GM21447 (cell line): ENCODE data around the gene LRRC74B.
"Not testable (repeated sequence)": the region's sequence is repeated elsewhere in the genome, so short reads cannot be mapped to it uniquely, and the experiment has no call there.

Source experiments
- ATAC-seq: cut with Tn5 transposase; IDR thresholded peaks from one replicate; pipeline ENCODE4 v1.9.1; 2021; ENCODE audit not compliant: unreplicated experiment

The LRRC74B gene

DNA sequence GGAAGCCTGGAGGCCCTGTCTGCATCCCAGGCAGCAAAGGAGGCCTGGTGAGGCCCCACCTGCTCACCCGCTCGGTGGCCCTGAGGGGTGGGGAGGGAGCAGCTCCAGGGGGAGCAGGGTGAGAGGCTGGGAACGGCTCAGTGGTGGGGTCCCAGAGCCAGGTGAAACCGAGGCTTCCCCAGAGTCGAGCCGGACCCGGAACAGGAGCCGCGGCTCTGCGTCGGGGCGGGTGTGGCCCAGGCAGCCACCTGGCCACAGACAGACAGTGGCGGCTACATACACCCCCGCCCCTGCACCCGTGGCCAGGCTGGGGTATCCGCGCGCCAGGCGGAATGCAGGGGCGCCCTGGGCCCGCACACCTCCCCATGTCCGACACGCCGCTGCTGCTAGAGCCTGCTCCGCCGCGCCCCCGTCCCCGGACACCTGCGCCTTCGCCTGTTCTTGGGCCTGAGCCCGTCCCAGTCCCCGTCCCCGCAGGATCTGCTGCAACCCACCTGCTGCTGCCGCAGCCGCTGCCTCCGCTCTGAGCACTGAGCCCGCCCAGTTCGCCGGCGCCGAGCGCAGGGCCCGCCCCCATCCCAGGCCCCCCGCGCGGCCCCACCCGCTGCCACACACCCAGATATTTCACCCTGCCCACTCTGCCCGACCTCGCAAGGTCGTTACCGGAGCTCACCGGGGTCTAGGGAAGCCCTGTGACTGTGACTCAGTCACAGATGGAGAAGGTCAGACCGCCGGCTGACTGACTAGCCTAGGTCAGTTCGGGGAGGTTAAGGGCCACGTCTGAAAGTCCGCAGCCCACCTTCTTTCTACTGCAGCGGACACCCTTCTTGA is 13.5 kb upstream of the LRRC74B start, which contains the start of gene SLC7A4:
Gene SLC7A4 (minus strand): TSS at position 525 of the 831 bp plus-strand sequence. CDS start 749 bp downstream, outside the sequence.
- ATAC-seq, result no peak

DNA sequence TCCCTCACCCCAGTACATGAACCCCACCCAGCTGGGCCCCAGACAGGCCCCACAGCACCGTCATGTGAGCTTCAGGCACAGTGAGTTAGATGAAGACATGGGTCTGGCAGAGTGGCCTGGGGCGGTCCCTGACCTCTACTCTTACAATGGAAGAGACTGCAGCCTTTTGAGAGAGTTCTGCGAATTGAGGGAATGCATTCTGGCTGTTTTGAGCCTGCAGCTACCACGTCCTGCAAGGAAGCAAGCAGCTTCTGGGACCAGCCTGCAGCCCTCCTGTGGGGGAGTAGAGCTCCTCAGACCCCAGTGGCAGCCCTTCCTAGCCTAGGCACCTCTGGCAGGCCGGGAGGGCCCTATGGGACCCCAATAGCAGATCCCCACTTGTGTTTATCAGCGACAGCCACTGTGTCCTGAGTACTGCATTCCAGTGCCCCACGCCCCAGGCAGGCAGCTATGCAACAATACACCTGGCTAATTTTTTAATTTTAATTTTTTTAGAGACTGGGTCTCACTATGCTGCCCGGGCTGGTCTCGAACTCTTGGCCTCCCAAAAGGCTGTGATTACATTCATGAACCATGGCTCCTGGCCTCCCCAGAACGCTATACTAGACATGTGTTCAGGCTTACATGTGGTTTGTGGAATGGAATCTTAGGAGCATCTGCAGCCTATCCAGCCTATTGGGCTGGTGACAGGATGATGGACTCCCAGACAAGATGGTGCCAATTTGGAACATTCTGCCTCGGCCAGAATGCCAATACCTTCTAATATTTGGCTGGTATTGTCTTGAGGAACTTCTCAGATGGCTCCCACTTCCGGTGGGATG is 12.7 kb upstream of the LRRC74B start:
- ATAC-seq, result no peak

DNA sequence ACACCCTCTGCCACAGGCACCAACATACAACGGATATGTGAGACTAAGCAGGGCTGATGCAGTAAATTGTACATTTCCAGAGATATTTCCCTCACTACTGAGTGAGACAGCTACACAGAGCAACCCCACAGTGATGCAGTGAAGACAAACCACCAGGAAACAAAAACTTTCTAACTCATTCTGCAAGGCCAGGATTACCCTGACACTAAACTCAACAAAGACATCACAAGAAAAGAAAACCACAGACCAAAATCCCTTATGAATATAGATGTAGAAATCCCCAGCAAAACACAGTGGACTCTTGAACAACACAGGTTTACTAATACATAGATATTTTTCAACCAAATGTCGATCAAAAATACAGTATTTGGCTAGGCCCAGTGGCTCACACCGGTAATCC is 11.9 kb upstream of the LRRC74B start:
- no peak for ATAC-seq

DNA sequence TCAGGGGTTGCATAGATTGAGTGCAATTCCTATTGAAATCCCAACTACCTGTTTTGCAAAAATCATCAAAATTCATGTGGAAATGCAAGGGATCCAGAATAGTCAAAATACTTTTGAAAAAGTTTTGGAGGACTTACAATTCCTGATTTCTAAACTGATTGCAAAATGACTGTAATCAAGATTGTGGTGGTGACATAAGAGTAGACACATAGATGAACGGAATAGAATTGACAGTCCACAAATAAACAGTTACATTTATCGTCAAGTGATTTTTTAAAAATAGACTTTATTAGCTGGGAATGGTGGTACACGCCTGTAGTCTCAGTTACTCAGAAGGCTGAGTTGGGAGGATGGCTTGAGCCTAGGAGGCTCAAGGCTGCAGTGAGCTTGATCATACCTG is 10.8 kb upstream of the LRRC74B start:
- no peak for ATAC-seq

DNA sequence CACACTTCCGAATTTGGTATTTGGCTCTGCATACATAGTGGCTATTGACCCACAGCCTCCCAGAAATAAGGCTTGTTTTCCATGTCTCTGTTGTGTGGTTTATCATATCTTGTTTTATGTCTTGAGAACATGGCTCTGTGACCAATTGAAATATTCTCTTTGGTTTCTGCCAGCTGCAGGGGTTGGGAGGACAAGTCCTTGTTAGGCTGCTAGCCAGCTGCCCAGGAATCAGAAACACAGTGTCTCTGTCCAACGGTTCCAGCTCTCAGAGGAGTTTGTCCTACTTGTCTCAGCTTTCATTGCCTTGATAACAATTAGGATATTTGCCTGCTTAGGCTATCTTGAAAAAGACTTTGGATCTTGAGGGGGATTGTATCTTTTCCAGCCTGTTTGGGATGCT is 7.3 kb upstream of the LRRC74B start:
- ATAC-seq, result no peak

DNA sequence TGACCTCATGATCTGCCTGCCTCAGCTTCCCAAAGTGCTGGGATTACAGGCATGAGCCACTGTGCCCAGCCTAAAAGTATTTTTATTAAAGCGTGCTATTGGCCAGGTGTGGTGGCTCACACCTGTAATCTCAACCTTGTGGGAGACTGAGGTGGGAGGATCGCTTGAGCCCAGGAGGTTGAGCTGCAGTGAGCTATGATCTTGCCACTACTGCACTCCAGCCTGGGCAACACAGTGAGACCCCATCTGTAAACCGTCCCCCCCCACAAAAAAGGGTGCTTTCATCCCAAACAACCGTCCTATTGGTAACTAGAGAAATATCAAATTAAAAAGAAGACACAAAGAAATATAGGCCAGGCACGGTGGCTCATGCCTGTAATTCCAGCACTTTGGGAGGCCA is 6.6 kb upstream of the LRRC74B start:
- not testable (repeated sequence) for ATAC-seq

DNA sequence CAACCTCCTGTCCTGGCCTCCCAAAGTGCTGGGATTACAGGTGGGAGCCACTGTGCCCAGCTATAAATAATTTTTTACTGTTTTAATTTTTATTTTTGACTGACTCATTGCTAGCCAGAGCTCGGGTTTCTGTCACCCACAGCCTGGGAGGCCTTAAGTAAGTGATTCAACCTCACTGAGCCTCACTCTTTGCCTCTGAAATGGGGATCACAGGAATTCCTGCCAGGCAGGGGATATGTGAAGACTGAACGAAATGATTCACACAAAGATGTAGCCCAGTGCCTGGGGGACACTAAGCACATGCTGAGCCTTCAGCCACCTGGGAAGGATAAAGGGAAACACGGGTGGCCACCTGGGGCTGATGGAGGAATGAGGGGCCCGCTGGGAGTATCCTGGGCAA is 3.8 kb upstream of the LRRC74B start:
- no peak for ATAC-seq

DNA sequence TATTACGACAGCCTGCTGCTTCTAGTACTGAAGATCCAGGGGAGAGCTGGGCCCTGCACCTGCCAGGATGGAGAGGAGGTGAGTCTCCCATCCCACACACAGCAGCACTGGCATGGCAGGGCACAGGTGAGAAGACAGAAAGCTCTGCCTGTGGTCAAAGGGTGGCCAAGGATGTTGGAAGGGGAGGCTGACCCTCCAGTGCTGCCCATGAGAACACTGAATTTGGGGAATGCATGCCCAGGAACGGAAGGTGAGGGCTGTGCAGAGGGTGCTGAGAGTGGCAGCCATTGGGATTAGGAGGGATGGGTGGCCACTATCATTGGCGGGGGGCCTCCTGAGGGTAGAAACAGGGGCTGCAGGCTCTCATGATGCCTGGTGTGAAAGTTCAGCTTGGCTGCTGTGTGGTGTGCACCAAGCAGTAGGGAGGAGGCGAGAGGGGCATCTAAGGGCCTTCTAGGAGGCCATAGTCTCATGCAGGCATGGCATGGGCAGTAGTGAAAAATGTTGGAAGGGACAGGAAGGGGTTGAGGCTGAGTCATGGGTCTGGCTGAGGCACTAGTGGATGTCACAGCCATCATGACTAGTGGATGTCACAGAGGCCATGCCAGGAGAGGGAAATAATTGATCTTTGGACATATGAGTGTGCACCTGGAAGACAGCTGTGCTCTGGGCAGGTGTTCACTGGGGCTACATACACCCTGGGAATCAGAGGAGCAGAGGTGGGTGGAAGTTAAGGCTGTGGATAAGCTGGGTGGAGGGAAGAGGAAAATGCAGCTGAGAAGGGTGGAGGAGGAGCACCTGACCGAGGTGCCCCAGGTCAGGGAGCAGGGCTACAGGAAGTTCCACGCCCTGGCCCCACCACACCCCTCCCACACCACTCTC is 2.5 kb upstream of the LRRC74B start:
- no peak for ATAC-seq

DNA sequence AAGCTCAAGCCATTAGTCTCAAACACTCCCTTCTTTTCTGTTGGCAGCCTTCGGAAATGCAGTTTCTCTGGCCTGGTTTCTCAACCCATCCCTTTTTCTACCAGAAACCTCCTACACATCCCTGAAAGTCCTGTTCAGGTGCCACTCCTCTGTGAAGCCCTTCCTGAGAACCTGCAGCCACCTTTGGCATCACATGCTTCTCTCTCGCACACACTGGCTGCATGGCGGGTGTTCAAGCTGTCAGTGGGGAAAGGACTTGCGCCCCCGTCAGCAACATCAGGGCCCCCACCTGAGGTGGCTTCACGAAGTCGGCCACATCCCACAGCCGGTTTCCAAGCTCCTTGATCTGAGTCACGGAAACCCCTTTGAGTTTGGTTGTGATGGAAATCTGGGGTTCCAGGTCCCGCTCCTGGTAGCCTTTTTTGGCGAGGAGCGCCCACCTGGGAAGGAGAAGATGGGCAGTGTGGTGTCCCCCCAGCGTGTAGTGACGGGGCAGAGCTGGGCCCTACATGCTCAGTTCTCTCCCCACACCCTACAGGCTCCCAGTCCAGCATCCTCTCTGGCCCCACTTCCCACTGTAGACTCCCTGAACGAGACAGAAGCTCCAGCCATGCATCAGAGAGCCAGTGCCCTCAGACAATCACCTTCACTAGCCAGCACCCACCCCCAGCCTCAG is 1.7 kb upstream of the LRRC74B start:
- ATAC-seq, result no peak

DNA sequence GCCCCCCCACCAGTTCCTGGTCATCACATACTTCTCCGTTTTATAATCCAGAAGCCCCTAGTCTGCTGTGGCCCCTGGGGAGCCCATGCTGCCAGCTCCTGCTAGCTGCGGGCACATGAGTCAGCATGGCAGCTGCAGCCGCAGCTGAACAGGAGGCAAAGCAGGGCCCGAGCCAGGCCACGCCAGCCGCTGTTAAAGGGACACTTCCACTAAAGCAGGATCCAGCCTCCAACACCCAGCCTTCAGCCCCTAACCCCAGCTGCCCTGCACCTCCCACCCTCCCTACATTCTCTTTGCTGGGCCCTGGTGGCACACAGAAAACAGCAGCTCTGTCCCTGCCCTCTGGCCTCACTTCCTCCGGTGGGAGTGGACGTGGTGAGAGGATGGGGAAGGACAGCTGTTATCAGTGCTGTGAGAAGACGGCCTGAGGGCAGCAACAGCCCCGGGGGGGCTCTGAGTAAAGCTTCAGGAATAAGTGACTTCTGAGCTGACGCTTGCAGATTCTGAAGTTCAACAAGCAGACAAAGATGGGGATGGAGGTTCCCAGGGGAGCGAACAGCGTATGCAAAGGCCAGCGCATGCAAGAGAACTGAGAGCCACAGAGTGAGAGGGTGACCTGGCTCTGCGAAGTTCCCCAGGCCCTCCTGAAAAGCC is 688 bp upstream of the LRRC74B start:
- no peak for ATAC-seq

DNA sequence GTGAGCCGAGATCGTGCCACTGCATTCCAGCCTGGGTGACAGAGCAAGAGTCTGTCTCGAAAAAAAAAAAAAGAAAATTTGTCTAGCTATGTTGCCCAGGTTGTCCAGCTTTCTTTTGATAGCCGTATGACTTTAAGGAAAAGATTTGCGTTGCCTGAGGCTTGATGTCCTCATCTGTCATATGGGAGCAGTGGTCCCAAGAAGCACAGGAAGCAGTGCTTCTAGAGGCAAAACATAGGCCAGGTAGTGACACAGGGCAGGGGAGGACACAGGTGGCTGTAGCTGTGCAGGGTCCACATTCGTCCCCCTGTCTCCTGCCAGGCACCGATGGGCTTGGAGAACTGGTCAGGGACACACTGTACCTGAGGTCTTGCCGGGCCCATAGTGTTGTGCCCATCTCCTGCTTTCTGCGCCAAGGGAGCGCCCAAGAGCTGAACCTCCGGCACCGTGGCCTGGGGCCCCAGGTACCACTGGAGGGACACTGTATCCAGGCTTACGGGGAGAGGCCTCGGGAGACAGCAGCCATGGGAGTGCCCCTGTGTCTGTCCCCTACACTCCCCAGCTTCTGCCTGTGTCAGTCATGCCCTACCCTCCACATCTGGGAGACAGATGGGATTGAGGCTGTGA is 1.4 kb downstream of the LRRC74B start:
- no peak for ATAC-seq

DNA sequence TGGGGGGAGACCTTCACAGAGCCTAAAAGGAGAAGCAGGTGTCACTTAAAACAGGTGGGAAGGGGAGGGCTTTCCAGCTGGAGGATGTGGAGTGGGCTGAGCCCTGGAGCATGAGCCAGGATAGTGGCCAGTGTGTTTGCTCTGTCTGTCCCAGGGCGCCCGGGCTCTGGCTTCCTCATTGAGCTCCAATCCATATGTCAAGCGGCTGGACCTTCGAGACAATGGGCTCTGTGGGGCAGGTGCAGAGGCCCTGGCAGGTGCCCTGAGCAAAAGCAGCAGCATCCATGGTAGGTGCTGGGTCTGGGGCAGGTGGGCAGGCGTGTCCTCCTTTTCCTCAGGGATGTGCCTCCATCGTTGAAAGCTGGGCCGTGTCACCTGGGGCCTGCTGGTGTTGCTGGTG is 2.0 kb downstream of the LRRC74B start:
- no peak for ATAC-seq

DNA sequence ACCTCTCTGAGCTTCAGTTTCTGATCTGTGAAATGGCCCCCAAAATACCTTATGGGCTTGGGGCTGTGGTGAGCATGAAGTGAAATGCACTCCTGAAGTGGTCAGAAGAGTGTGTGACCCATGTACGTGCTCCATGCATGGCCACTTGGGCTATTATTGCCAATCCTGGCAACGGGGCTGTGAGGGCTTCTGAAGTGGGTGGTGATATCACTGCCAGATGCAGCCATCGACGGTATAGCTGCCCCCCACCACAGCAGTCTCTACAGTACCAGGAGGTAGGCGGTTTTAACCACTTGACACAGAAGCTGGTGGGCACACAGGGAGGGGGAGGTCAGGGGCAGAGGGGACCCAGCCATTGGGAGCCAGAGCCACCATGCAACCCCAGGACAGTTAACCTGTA is 2.7 kb downstream of the LRRC74B start:
- not testable (repeated sequence) for ATAC-seq

DNA sequence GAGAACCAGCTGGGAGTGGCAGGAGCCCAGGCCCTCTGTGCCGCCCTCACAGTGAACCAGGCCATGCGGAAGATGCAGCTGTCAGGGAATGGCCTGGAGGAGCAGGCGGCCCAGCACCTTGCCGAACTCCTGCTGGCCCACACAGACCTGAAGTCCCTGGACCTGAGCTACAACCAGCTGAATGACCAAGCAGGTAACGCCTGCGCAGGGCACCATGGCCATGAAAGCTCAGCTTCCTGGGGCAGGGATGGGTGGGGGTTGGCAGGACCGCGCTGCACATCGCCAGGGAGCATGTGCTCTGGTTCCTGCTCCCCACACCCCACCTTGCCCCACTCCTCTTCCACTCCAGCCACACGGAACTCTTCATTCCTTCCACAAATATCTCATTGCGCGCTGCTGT is 3.2 kb downstream of the LRRC74B start:
- not testable (repeated sequence) for ATAC-seq

DNA sequence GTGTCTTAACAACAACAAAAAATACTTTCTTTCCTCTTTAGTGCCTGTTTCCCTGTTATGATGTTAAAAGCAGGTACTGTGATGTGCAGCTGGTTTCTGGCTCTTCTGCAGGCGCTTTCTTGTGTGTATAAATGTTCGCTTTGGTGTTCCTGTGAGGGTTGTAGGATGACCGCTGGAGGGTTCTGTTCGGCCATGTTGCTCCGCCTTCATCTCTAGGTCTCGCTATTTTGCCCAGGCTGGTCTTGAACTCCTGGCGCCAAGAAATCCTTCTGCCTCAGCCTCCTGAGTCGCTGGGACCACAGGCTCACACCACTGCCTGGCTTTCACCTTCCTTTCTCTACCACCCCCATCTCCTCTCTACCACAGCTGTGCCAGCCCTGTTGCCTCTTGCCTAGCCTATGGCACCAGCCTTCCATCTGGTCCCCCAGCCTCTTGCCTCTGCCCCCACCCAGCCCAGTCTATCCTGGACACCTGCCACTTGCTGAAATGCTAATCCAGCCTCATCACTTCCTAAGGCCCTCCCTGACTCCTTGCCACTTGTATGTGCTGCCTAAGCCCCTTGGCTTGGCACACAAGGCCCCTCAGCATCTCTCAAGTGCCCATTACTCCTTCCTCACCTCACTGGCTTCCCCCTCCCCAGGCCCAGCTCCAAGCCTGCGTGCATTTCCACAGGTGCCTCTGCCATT is 5.5 kb downstream of the LRRC74B start:
- ATAC-seq, result no peak

DNA sequence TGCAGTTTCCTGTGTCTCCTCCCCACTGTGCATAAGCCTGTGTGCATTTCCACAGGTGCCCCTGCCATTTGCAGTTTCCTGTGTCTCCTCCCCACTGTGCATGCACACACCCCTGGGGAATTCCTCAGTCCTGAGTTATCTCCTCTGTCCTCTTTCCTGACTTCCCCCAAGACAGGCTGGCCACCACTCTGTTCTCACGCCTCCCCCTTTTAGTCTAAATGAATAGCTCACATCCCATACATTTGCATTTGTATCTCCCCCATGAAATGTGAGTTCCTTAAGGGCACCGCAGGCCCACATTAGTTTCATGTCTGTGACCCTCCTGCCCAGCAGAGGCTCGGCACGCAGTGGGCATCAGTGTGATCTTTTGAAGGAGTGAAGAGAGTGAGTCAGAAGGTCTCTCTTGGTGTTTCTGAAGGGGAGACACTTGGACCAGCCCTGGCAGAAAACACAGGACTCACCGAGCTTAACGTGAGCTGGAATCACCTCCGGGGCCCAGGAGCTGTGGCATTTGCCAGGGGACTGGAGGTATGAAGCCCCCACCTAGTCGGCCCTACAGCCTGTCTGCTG is 6.2 kb downstream of the LRRC74B start:
- ATAC-seq, result no peak

DNA sequence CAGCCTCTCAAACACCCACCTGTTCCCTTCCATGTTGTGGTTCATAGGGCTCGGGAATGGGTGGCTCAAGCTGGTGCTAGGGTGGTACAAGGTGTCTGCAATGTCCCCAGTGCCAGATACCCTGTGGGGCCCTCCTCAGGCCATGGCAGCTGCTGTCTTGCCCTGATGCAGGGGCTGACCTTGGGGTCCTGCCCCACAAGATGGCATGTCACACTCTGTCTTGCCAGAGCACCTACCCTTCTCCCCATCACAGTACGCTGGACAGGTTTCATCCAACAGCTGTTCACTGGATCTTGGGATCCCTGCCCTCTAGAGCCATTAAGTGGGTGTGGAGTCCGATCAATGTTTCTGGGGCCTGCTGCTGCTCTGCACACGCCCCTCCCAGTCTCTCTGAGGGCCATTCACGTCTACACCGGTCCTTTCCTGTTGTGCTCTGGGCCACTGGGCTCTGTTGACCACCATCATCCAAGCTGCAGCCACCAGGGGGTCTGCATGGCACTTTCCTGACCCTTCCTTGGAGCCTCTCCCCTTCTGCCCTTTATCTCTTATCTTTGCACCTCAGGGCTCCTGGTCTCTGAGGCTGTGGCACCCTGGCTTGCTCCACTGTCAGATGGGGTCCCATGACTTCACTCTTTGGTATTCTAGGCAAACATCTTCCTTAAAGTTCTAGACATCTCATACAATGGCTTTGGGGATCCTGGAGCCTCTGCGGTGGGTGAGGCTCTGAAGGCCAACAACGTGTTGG is 7.1 kb downstream of the LRRC74B start:
- no peak for ATAC-seq
